Measurements from ENCODE around the gene GALNT10. TPM values are rescaled to one million over a fixed set of nuclear protein-coding genes. Genes with fewer than 3 reads are reported as not detected.
A peak's percentile ranks its signal among the peaks of the same experiment; 100 is the strongest.

GALNT10 gene
- total RNA-seq, 1 donor from 2014 or later: 27.6 TPM

GRCh38 chr5:154403234-154403633 lies 212.7 kb downstream of the GALNT10 start:
- no peak for DNase-seq (ENCODE audit: low read depth)
- no peak for TF ChIP-seq CTCF (IDR thresholded peaks at IDR 0.05; ENCODE audit: insufficient read depth, low read length, poor library complexity, severe bottlenecking)
- Histone ChIP-seq H3K27me3 (ENCODE audit: control insufficient read depth, insufficient read depth, low read length) (no peaks in the 10 kb centered on the region), H3K4me3 (ENCODE audit: low read depth, low read length) (no peak overlapping the region), H3K36me3 (ENCODE audit: control insufficient read depth, insufficient read depth, low read length) (no peaks in the 10 kb centered on the region)

GRCh38 chr5:154403776-154404387 lies 213.3 kb downstream of the GALNT10 start:
- Histone ChIP-seq H3K27me3 (ENCODE audit: control insufficient read depth, insufficient read depth, low read length) (no peaks in the 10 kb centered on the region), H3K36me3 (ENCODE audit: control insufficient read depth, insufficient read depth, low read length) (no peaks in the 10 kb centered on the region), H3K4me3 (ENCODE audit: low read depth, low read length) (no peak overlapping the region)
- TF ChIP-seq CTCF (IDR thresholded peaks at IDR 0.05; ENCODE audit: insufficient read depth, low read length, poor library complexity, severe bottlenecking): no peak
- DNase-seq (ENCODE audit: low read depth): no peak

GRCh38 chr5:154405078-154405792 lies 214.7 kb downstream of the GALNT10 start:
- H3K36me3 ChIP-seq (ENCODE audit: control insufficient read depth, insufficient read depth, low read length): no peaks in the 10 kb centered on the region
- DNase-seq (ENCODE audit: low read depth): no peak
- H3K27me3 ChIP-seq (ENCODE audit: control insufficient read depth, insufficient read depth, low read length): no peaks in the 10 kb centered on the region
- peak overlapping the region; percentile 7 for H3K4me3 ChIP-seq (ENCODE audit: low read depth, low read length)
- TF ChIP-seq CTCF (IDR thresholded peaks at IDR 0.05; ENCODE audit: insufficient read depth, low read length, poor library complexity, severe bottlenecking): peak; percentile 92

- TF ChIP-seq CTCF (IDR thresholded peaks at IDR 0.05; ENCODE audit: insufficient read depth, low read length, poor library complexity, severe bottlenecking): no peak
- Histone ChIP-seq H3K27me3 (ENCODE audit: control insufficient read depth, insufficient read depth, low read length) (no peaks in the 10 kb centered on the region), H3K4me3 (ENCODE audit: low read depth, low read length) (no peak overlapping the region), H3K36me3 (ENCODE audit: control insufficient read depth, insufficient read depth, low read length) (no peaks in the 10 kb centered on the region)
- DNase-seq (ENCODE audit: low read depth): no peak
Measured at GRCh38 chr5:154406231-154406630, 215.7 kb downstream of the GALNT10 start.

GRCh38 chr5:154406826-154407225 lies 216.3 kb downstream of the GALNT10 start:
- no peak for TF ChIP-seq CTCF (IDR thresholded peaks at IDR 0.05; ENCODE audit: insufficient read depth, low read length, poor library complexity, severe bottlenecking)
- Histone ChIP-seq H3K36me3 (ENCODE audit: control insufficient read depth, insufficient read depth, low read length) (no peaks in the 10 kb centered on the region), H3K4me3 (ENCODE audit: low read depth, low read length) (no peak overlapping the region), H3K27me3 (ENCODE audit: control insufficient read depth, insufficient read depth, low read length) (no peaks in the 10 kb centered on the region)
- DNase-seq (ENCODE audit: low read depth): no peak
